Kidney epithelial cell (primary cell): ENCODE measurements around the gene ABCG8. TPM values are rescaled to one million over a fixed set of nuclear protein-coding genes. Genes with fewer than 3 reads are reported as not detected.

Source experiments
- DNase-seq: peaks from one replicate; pipeline ENCODE4 v3.0.0-alpha.2; 2010; ENCODE audit warnings: low read depth
- H3K27me3 ChIP-seq: 2 replicates; pipeline ENCODE4 v1.6.0; 2011; ENCODE audit warnings: low read length; ENCODE audit not compliant: control insufficient read depth, insufficient read depth
- H3K36me3 ChIP-seq: 2 replicates; pipeline ENCODE4 v1.5.1; 2011; ENCODE audit warnings: low read length; ENCODE audit not compliant: control insufficient read depth, insufficient read depth
- H3K4me3 ChIP-seq: 2 replicates; pipeline ENCODE4 v1.5.1; 2011; ENCODE audit warnings: low read depth, mild to moderate bottlenecking, control low read depth, low read length
- CTCF ChIP-seq: IDR thresholded peaks from 2 replicates; pipeline ENCODE4 v1.5.1; 2011; ENCODE audit warnings: mild to moderate bottlenecking, moderate library complexity, low read length, control low read depth, inconsistent platforms; ENCODE audit not compliant: insufficient read depth, poor library complexity, severe bottlenecking
- total RNA-seq: library from RNA; depleted of rRNA; stranded (reverse); fragments of >200 nt; gene quantifications from 2 replicates; pipeline ENCODE4 v1.2.3, GENCODE V29; 2015

The ABCG8 gene
- total RNA-seq, 1 donor from 2014 or later: not detected

GRCh38 chr2:43925431-43925830 is 86.7 kb downstream of the ABCG8 start:
- no peak for DNase-seq
- Histone ChIP-seq H3K36me3 (peaks cover 3% of the 10 kb centered on the region), H3K27me3 (no peaks in the 10 kb centered on the region), H3K4me3 (no peak overlapping the region)
- TF ChIP-seq CTCF: no peak

- H3K27me3 ChIP-seq: no peaks in the 10 kb centered on the region
- TF ChIP-seq CTCF: no peak
- no peak for DNase-seq
- H3K36me3 ChIP-seq: peaks cover 3% of the 10 kb centered on the region
- H3K4me3 ChIP-seq: no peak overlapping the region
Observed at GRCh38 chr2:43927442-43927841, 88.7 kb downstream of the ABCG8 start.

GRCh38 chr2:43931293-43931692 is 92.5 kb downstream of the ABCG8 start:
- no peaks in the 10 kb centered on the region for H3K36me3 ChIP-seq

More at GRCh38 chr2:43931293-43931692, 92.5 kb downstream of the ABCG8 start:
- no peaks in the 10 kb centered on the region for H3K27me3 ChIP-seq
- no peak for DNase-seq
- no peak overlapping the region for H3K4me3 ChIP-seq
- no peak for TF ChIP-seq CTCF

Other genes with a start within 250 kb of the ABCG8 start
- 17.7 and 21.5 TPM in 2 replicates for gene THADA, start 242.9 kb upstream of the ABCG8 start, total RNA-seq
- gene PLEKHH2, start 201.7 kb upstream of the ABCG8 start, total RNA-seq: 2.1 and 2.3 TPM in 2 replicates
- 1.1 and 1.2 TPM in 2 replicates for gene C1GALT1C1L, start 162.5 kb upstream of the ABCG8 start, total RNA-seq
- gene DYNC2LI1, start 64.9 kb upstream of the ABCG8 start, total RNA-seq: 21.3 and 34.5 TPM in 2 replicates
- not detected in 2 replicates for gene ABCG5, start 132 bp upstream of the ABCG8 start, total RNA-seq
- gene LRPPRC, start 157.0 kb downstream of the ABCG8 start, total RNA-seq: 87.6 and 92.8 TPM in 2 replicates